HG03342 (cell line): Measurements from ENCODE around the gene PCDHB13.
"Not testable (repeated sequence)": the region's sequence is repeated elsewhere in the genome, so short reads cannot be mapped to it uniquely, and the experiment has no call there.

Source experiments
- ATAC-seq: cut with Tn5 transposase; IDR thresholded peaks from one replicate; pipeline ENCODE4 v1.9.1; 2021; ENCODE audit warnings: mild to moderate bottlenecking, moderate library complexity; ENCODE audit not compliant: unreplicated experiment

The PCDHB13 gene

GRCh38 chr5:141213656-141214339, at the start of gene PCDHB13:
TSS of gene PCDHB13 (plus strand) at chr5:141213919. CDS start at chr5:141214124, 205 bp downstream.
- not testable (repeated sequence) for ATAC-seq

- ATAC-seq = no peak
Observed at GRCh38 chr5:141172381-141173204, 41.1 kb upstream of the PCDHB13 start, which contains the start of gene PCDHB7. TSS of gene PCDHB7 (plus strand) at chr5:141172644. CDS start at chr5:141172836, 192 bp downstream.

GRCh38 chr5:141174291-141175104, 39.2 kb upstream of the PCDHB13 start:
- not testable (repeated sequence) for ATAC-seq

GRCh38 chr5:141175933-141176332, 37.8 kb upstream of the PCDHB13 start:
- no peak for ATAC-seq

- ATAC-seq = not testable (repeated sequence)
Observed at GRCh38 chr5:141177577-141178191, 36.0 kb upstream of the PCDHB13 start, which contains the start of gene PCDHB8. TSS of gene PCDHB8 (plus strand) at chr5:141177790. CDS start at chr5:141178035, 245 bp downstream.

GRCh38 chr5:141179371-141179770, 34.3 kb upstream of the PCDHB13 start:
- ATAC-seq = not testable (repeated sequence)

- ATAC-seq = not testable (repeated sequence)
Observed at GRCh38 chr5:141179876-141180275, 33.8 kb upstream of the PCDHB13 start.

- ATAC-seq = no peak
Observed at GRCh38 chr5:141180313-141180712, 33.4 kb upstream of the PCDHB13 start.

- ATAC-seq = no peak
Observed at GRCh38 chr5:141182248-141182647, 31.5 kb upstream of the PCDHB13 start, which contains the start of gene PCDHB16. TSS of gene PCDHB16 (plus strand) at chr5:141182387. CDS start at chr5:141182560, 173 bp downstream.

GRCh38 chr5:141184117-141184855, 29.4 kb upstream of the PCDHB13 start:
- not testable (repeated sequence) for ATAC-seq

- no peak for ATAC-seq
Observed at GRCh38 chr5:141186897-141187512, 26.7 kb upstream of the PCDHB13 start, which contains the start of gene PCDHB9. TSS of gene PCDHB9 (plus strand) at chr5:141187161. CDS start at chr5:141187319, 158 bp downstream.

- ATAC-seq = not testable (repeated sequence)
Observed at GRCh38 chr5:141188682-141189081, 25.0 kb upstream of the PCDHB13 start.

- ATAC-seq = not testable (repeated sequence)
Observed at GRCh38 chr5:141189131-141189530, 24.6 kb upstream of the PCDHB13 start.

- ATAC-seq = no peak
Observed at GRCh38 chr5:141192110-141192725, 21.5 kb upstream of the PCDHB13 start, which contains the start of gene PCDHB10. TSS of gene PCDHB10 (plus strand) at chr5:141192353. CDS start at chr5:141192553, 200 bp downstream.

GRCh38 chr5:141194332-141194731, 19.4 kb upstream of the PCDHB13 start:
- ATAC-seq = not testable (repeated sequence)

- ATAC-seq = no peak
Observed at GRCh38 chr5:141196363-141196762, 17.4 kb upstream of the PCDHB13 start.

GRCh38 chr5:141199359-141200235, 14.1 kb upstream of the PCDHB13 start, which contains the start of gene PCDHB11:
TSS of gene PCDHB11 (plus strand) at chr5:141199627. CDS start at chr5:141199775, 148 bp downstream.
- no peak for ATAC-seq
